Stimulated activated CD8-positive, alpha-beta memory T cell treated with anti-CD3 and anti-CD28 coated beads, Interleukin-15, amount 100 ng/mL, for 1 hour (primary cell): Measurements from ENCODE around the gene CASZ1.

ENCODE experiments used
- DNase-seq: peaks from one replicate; pipeline ENCODE4 v3.0.0-alpha.2; 2020; ENCODE audit warnings: low read depth

Gene CASZ1

DNA sequence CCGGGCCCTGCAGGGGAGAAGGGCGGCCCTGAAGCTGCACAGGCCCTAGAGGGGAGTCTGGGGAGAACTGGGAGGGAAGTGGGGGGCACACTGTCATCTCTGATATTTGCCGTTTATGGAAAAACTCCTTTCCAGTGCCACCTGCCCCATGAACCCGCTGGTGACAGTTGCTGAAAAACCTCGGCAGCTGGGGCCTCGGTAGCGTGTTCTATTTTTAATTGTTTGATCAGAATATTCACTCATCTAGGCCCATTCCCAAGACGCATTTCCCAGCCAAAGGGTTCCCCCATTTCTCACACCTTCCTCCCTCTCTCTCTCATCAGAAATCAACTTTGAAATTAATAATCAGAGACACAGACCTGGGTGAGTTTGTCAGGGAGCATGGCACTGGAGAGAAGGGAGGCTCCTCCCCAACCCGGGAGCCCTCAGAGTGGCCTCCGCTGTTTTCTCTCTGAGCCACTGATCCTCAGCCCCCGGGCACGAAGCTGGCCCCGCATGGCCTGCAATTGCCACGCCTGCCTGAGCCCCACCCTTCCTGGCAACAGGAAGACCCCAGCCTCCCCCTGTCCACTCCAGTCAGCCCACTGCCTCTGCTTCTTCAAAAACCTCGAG lies 111.1 kb downstream of the CASZ1 start:
- DNase-seq, result no peak

GRCh38 chr1:10684221-10684620 lies 112.2 kb downstream of the CASZ1 start:
- no peak for DNase-seq

- no peak for DNase-seq
Observed at GRCh38 chr1:10682449-10683309, 113.8 kb downstream of the CASZ1 start.

- DNase-seq, result no peak
Observed at GRCh38 chr1:10682108-10682445, 114.4 kb downstream of the CASZ1 start.

- no peak for DNase-seq
Observed at GRCh38 chr1:10681296-10682107, 114.9 kb downstream of the CASZ1 start.

DNA sequence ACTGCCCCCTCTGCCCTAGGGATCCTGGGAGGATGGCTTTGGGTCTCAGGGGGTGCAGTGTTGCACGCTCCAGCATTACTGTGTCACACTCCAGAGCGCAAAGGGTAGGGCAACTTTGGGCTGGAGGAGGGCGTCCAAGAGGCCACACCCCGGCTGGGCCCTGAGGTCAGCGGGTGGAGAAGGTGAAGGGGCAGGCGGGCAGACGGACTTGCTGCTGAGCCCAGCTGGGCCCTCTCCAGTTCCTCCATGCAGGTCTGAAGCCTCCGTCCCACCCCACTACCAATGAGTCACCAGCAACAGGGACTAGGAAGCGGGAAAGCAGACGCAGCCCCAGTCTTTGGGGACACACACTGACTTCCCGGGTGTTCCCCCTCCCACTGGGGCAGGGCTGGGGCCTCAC lies 116.0 kb downstream of the CASZ1 start:
- no peak for DNase-seq

DNA sequence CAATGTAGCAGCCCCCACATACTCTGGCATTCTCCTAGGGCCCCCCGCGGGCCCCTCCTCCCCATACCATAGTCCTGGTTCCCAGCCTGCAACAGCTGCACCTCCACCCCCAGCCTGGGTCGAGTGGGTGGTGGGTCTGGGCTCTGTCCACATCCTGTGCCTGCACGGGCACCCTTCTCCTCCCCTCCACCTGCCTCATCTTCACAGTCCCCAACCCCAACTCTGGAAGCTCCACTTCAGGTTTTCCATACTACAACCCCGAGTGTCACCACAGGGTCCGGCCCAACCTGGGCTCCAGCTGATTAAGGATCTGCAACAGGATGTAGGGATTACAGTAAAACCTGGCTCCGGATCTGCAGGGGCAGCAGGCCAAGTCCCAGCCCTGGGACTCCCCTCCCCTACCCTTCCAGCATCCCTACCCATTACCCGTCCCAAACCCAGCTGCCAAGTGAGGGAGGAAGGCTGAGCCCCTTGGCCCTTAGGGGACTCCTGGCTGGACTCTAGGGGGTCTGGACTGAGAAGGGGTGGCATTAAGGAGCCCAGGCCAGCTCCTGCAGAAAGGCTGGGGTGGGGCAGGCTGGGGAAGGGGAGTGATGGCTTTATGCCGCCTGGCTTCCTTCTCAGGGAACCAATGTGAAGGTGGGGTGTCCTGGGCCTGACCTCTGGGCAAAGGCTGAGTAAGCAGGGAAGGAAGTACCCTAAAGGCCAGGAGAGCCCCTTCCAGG lies 116.8 kb downstream of the CASZ1 start:
- no peak for DNase-seq

- DNase-seq, result no peak
Observed at GRCh38 chr1:10678852-10679251, 117.6 kb downstream of the CASZ1 start.

GRCh38 chr1:10678402-10678801 lies 118.0 kb downstream of the CASZ1 start:
- no peak for DNase-seq

DNA sequence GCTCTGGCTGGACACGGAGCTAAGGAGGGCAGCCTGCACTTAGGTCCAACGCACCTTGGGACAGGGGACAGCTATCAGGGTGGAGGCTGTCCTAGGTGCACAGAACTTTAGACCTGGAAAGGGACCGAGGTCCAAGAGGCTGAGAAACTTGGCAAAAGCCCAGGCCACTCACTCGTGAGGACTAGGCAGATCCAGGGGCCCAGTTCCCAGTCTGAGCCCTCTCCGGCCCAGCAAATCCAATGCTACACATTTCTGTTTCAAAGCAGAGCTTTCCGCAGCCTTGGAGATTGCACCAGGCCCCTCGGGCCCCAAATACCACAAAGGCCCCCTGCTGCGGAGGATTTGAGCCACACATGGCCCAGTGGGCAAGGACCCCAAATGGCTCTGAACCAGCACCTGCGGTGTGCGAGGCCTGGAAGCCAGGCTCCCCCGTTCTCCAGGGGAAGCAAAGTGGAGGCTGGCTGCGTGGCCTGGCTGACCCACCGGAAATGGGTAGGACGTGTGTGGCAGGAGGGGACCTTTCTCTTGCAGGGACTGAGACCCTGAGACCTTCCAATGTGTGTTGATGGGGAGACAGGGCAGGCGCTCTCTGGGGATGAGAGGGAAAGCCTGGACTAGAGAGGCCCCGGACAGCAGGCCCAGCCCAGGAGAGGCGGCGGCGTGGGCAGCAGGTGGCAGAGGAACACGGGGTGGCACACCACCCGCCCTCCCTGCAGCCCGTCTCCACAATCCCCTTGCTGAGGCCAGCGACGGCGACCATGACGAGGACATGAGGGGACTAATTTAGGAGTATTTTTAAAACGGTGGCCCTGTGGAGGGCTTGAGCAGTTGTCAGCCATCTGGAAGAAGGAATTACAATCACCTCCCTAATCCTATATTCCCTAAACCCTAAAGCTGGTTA lies 118.7 kb downstream of the CASZ1 start:
- DNase-seq, result no peak

DNA sequence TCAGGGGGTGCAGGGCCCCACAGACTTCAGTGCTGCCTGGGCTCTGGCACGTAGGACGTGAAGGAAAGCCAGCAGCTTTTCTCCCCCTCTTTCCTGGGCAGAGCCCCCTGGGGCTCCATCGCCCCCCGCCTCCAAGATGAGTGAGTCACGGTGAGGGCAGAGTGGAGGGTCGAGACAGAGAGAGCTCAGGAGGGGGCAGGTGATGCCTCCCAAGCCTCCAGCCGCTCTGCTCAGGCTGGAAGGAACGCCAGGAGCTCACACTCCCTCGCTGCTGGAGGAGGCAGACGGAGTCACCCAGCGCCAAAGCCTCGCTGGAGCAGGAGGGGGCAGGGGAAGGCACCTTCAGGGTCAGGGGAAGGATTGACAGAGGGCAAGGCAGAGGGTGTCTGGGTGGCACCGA lies 119.5 kb downstream of the CASZ1 start:
- DNase-seq, result no peak

GRCh38 chr1:10675813-10676212 lies 120.6 kb downstream of the CASZ1 start:
- DNase-seq, result no peak

DNA sequence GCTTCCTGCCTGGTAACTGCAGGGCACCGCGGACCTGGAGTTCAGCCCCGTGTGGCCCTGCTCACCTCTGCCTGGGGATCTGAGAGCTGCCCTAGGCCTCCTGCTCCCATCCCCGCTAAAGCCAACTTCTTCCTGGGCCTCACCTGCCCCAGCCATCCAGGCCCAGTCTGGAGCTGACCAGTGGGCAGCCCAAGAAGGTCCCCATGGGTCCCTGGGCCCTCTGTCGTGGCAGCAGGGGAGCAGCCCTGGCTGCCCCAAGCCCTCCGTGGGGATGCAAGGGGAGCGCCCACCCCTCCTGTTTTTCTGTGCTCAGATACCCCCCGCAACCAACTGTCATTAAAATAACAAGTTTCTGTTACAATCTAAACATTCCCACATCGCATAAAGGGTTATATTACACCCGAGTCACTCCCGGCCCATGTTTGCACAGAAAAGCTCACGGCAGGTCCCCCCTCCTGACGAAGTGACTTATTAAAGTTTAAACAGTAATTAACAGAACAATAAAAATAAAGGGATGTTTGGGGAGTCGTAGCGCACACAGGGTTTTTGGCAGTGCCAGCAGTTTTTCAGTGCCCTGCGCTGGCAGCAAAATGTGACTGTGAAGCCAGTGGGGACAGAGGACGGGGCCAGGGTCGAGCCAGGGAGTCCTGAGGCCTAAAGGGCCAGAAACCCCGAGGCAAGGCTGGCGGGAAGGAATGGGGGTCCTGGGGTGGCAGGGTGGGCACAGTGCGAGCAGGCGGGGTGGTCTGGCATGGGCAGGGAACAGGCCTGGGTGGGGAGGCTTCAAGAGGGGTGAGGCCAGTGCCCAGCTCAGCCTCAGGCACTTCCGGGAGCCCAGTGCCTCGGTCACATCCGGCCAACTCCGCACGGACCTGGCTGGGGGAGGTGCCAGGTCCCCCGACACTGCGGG lies 121.5 kb downstream of the CASZ1 start:
- DNase-seq, result no peak

- DNase-seq, result no peak
Observed at GRCh38 chr1:10674222-10674621, 122.2 kb downstream of the CASZ1 start.

GRCh38 chr1:10673109-10673711 lies 123.2 kb downstream of the CASZ1 start:
- no peak for DNase-seq

GRCh38 chr1:10672343-10673050 lies 123.9 kb downstream of the CASZ1 start:
- DNase-seq, result no peak

- no peak for DNase-seq
Observed at GRCh38 chr1:10671622-10672342, 124.7 kb downstream of the CASZ1 start.

- DNase-seq, result no peak
Observed at GRCh38 chr1:10671090-10671489, 125.4 kb downstream of the CASZ1 start.
